Nephron (organoid): ENCODE results near the gene TOR2A.

ENCODE experiments used
- H3K27ac Mint-ChIP-seq, 3 experiments: 2 replicates each; pipeline ENCODE4 v1.8.0; 2020; ENCODE audit warnings: mixed read lengths in 3 of 3, mild to moderate bottlenecking in 2 of 3, moderate library complexity in 1 of 3
- H3K27me3 Mint-ChIP-seq: 2 replicates; pipeline ENCODE4 v1.8.0; 2021; ENCODE audit warnings: low read depth, mild to moderate bottlenecking, moderate library complexity, mixed read lengths
- H3K36me3 Mint-ChIP-seq: 2 replicates; pipeline ENCODE4 v1.8.0; 2020; ENCODE audit warnings: low read depth, mixed read lengths
- H3K4me1 Mint-ChIP-seq: 2 replicates; pipeline ENCODE4 v1.8.0; 2020; ENCODE audit warnings: mixed read lengths
- H3K4me3 Mint-ChIP-seq, 3 experiments: 2 replicates each; pipeline ENCODE4 v1.8.0; 2020; ENCODE audit warnings: mild to moderate bottlenecking in 3 of 3, mixed read lengths in 3 of 3, moderate library complexity in 2 of 3
- H3K9me3 Mint-ChIP-seq: 2 replicates; pipeline ENCODE4 v1.8.0; 2020; ENCODE audit warnings: mixed read lengths
- CTCF ChIP-seq, 3 experiments: fragments of 200-600 bp; sonication (generic); IDR thresholded peaks; one replicate each; pipeline ENCODE4 v1.5.0; 2021; ENCODE audit warnings: antibody characterized with exemption in 3 of 3; ENCODE audit not compliant: unreplicated experiment in 3 of 3

The TOR2A gene

GRCh38 chr9:127751269-127752054, 16.4 kb upstream of the TOR2A start:
- peaks cover 53% of the 10 kb centered on the region for H3K27me3 Mint-ChIP-seq
- peaks cover 10% of the 10 kb centered on the region for H3K36me3 Mint-ChIP-seq
- no peaks in the 10 kb centered on the region for H3K9me3 Mint-ChIP-seq
- H3K4me3 Mint-ChIP-seq: peak overlapping the region; percentile 41 to 52 (median 46)
- no peak for TF ChIP-seq CTCF (IDR thresholded peaks at IDR 0.05; ENCODE audit: unreplicated experiment in 3 of 3)
- H3K4me1 Mint-ChIP-seq: peaks cover 5% of the 10 kb centered on the region
- H3K27ac Mint-ChIP-seq: no peak overlapping the region

- Mint-ChIP-seq H3K27me3 (peaks cover 40% of the 10 kb centered on the region), H3K36me3 (peaks cover 10% of the 10 kb centered on the region), H3K27ac (no peak overlapping the region), H3K9me3 (no peaks in the 10 kb centered on the region), H3K4me1 (peaks cover 5% of the 10 kb centered on the region), H3K4me3 (no peak overlapping the region)
- no peak for TF ChIP-seq CTCF (IDR thresholded peaks at IDR 0.05; ENCODE audit: unreplicated experiment in 3 of 3)
Observed at GRCh38 chr9:127749090-127749787, 14.1 kb upstream of the TOR2A start.

- TF ChIP-seq CTCF (IDR thresholded peaks at IDR 0.05; ENCODE audit: unreplicated experiment in 3 of 3): no peak
- Mint-ChIP-seq H3K4me1 (peaks cover 5% of the 10 kb centered on the region), H3K9me3 (no peaks in the 10 kb centered on the region), H3K27me3 (peaks cover 22% of the 10 kb centered on the region), H3K27ac (no peak overlapping the region), H3K4me3 (no peak overlapping the region), H3K36me3 (peaks cover 10% of the 10 kb centered on the region)
Observed at GRCh38 chr9:127746959-127747569, 12.0 kb upstream of the TOR2A start.

GRCh38 chr9:127744398-127745110, 9.5 kb upstream of the TOR2A start:
- Mint-ChIP-seq H3K4me1 (no peaks in the 10 kb centered on the region), H3K36me3 (no peaks in the 10 kb centered on the region), H3K9me3 (no peaks in the 10 kb centered on the region), H3K27ac (no peak overlapping the region), H3K4me3 (no peak overlapping the region), H3K27me3 (peaks cover 17% of the 10 kb centered on the region)
- no peak for TF ChIP-seq CTCF (IDR thresholded peaks at IDR 0.05; ENCODE audit: unreplicated experiment in 3 of 3)

- peak overlapping the region in 1 of 3 experiments; percentile 77 for H3K27ac Mint-ChIP-seq
- H3K36me3 Mint-ChIP-seq: peaks cover 6% of the 10 kb centered on the region
- TF ChIP-seq CTCF (IDR thresholded peaks at IDR 0.05; ENCODE audit: unreplicated experiment in 3 of 3): no peak
- H3K27me3 Mint-ChIP-seq: peaks cover 13% of the 10 kb centered on the region
- peak overlapping the region; percentile 63 to 83 (median 81) for H3K4me3 Mint-ChIP-seq
- no peaks in the 10 kb centered on the region for H3K9me3 Mint-ChIP-seq
- no peaks in the 10 kb centered on the region for H3K4me1 Mint-ChIP-seq
Observed at GRCh38 chr9:127742435-127743088, 7.5 kb upstream of the TOR2A start.
